ENCODE data around the gene NECAB2. TPM values are rescaled to one million over a fixed set of nuclear protein-coding genes. Genes with fewer than 3 reads are reported as not detected.

The NECAB2 gene
- total and polyA plus RNA-seq, 2 experiments from 2014 or later = 1.2 TPM; not detected in 1

DNA sequence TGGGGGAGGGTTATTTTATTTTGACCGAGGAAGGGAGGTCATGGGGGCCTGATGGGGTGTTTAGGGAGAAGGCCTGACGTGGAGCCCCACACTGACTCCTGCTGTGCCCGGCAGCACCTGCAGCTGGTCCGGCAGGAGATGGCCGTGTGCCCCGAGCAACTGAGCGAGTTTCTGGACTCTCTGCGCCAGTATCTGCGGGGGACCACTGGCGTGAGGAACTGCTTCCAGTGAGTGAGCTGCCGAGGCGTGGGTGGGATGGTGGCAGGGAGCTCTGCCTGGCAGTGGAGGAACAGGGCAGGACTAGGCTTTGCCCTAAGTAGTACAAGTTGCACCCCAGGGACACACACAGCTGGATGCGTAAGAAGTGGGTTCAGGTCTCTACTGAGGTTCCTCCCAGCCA is 30.0 kb downstream of the NECAB2 start:
- H2AFZ ChIP-seq = no peak overlapping the region
- no peak for DNase-seq
- H3K36me3 ChIP-seq (ENCODE audit: low read depth) = no peaks in the 10 kb centered on the region
- no peaks in the 10 kb centered on the region for H4K20me1 ChIP-seq (ENCODE audit: insufficient read depth)
- 87 to 89% methylated on average over 13 of the region's 13 CpGs for WGBS, 2 experiments (ENCODE audit: low coverage in 1 of 2, low lambda C conversion rate in 2 of 2, missing lambda C conversion rate in 2 of 2)
- in situ Hi-C loops (cut with MboI) = no loop called here
- no peak for TF ChIP-seq EZH2phosphoT487 (IDR thresholded peaks at IDR 0.05; ENCODE audit: insufficient read depth, low read depth)
- no peak overlapping the region for H3K4me3 ChIP-seq
- no peak overlapping the region for H3K9ac ChIP-seq
- no peaks in the 10 kb centered on the region for H3K9me2 ChIP-seq (ENCODE audit: insufficient read depth)
- H3K4me2 ChIP-seq (ENCODE audit: unreplicated experiment) = no peak overlapping the region
- H3F3A ChIP-seq (ENCODE audit: insufficient read depth) = no peaks in the 10 kb centered on the region
- no peaks in the 10 kb centered on the region for H3K79me2 ChIP-seq (ENCODE audit: insufficient read depth)
- no peaks in the 10 kb centered on the region for H3K27me3 ChIP-seq (replicated peaks; ENCODE audit: insufficient read depth)
- peaks cover 3% of the 10 kb centered on the region for H3K4me1 ChIP-seq (ENCODE audit: insufficient read depth)
- no peaks in the 10 kb centered on the region for H3K9me3 ChIP-seq (ENCODE audit: low read depth)
- H3K27ac ChIP-seq = no peak overlapping the region

DNA sequence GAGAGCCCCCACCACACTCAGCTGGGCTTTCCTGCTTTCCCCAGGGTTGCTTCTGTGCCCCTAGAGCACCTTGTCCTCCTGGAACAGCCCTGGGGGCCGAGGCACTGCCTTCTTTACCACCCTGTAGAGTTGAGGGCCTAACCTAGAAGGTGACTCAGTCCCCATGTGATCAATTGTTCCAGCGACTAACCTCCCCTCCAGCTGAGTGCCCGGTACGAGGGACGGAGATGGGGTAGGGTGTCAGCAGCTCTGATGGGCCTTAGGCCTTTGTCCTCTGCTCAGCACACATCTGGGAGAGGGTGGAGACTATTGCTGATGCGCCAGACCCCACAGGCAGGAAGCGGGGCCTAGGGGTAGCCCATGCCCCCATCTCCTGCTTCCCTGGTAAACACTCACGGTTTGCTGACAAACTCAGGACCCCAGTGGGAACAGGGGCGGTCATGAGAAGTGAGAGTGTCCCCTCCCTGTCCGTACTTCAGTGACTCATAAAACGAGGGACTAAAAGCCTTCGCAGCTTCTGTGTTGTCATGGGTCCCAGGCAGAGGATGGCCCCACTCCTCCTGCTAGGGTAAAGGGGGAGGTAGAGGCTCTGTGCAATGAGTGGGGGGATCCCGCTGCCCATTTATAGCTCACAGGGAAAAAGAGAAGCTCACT is 33.1 kb downstream of the NECAB2 start:
- 78 to 79% methylated on average over 12 to 13 of the region's 13 CpGs for WGBS, 2 experiments (ENCODE audit: low coverage in 1 of 2, low lambda C conversion rate in 2 of 2, missing lambda C conversion rate in 2 of 2)
- DNase-seq = no peak

DNA sequence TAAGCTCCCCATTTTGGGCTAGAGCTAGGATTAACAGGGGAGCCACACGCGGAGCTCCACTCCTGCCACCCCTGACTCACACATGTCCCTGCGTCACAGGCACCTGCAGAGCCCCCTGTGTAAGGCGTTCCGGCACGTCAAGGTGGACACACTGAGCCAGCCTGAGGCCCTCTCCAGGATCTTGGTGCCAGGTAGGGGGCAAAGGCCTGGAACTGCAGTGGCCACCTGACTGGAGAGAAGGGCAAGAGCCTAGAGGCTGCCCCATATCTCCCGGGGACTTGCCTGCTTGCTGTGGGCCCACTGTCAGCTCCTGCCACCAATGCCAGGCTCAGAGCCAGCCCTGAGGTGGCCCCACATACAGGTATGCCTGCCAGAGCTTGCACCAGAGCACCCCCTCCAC is 33.7 kb downstream of the NECAB2 start:
- Histone ChIP-seq H3F3A (ENCODE audit: insufficient read depth) (no peaks in the 10 kb centered on the region), H3K9me2 (ENCODE audit: insufficient read depth) (no peaks in the 10 kb centered on the region), H3K4me2 (ENCODE audit: unreplicated experiment) (no peak overlapping the region), H3K4me3 (no peak overlapping the region), H2AFZ (no peak overlapping the region), H4K20me1 (ENCODE audit: insufficient read depth) (no peaks in the 10 kb centered on the region), H3K27ac (no peak overlapping the region), H3K79me2 (ENCODE audit: insufficient read depth) (no peaks in the 10 kb centered on the region), H3K9me3 (ENCODE audit: low read depth) (no peaks in the 10 kb centered on the region), H3K9ac (no peak overlapping the region), H3K4me1 (ENCODE audit: insufficient read depth) (no peaks in the 10 kb centered on the region), H3K36me3 (ENCODE audit: low read depth) (no peaks in the 10 kb centered on the region), H3K27me3 (replicated peaks; ENCODE audit: insufficient read depth) (peaks cover 7% of the 10 kb centered on the region)
- in situ Hi-C loops (cut with MboI) = no loop called here
- DNase-seq = no peak
- TF ChIP-seq EZH2 (IDR thresholded peaks at IDR 0.05; ENCODE audit: insufficient read depth, poor library complexity, severe bottlenecking) = no peak
- WGBS, 2 experiments (ENCODE audit: low coverage in 1 of 2, low lambda C conversion rate in 2 of 2, missing lambda C conversion rate in 2 of 2) = 83 to 99% methylated on average over 7 of the region's 7 CpGs

More for the DNA sequence above, 33.1 kb downstream of the NECAB2 start:
- Histone ChIP-seq H3K79me2 (ENCODE audit: insufficient read depth) (no peaks in the 10 kb centered on the region), H3K9me3 (ENCODE audit: low read depth) (no peaks in the 10 kb centered on the region), H3F3A (ENCODE audit: insufficient read depth) (no peaks in the 10 kb centered on the region), H4K20me1 (ENCODE audit: insufficient read depth) (no peaks in the 10 kb centered on the region), H3K36me3 (ENCODE audit: low read depth) (no peaks in the 10 kb centered on the region), H3K27me3 (replicated peaks; ENCODE audit: insufficient read depth) (peaks cover 1% of the 10 kb centered on the region; the same call in 1 of the 2 replicates), H3K4me1 (ENCODE audit: insufficient read depth) (no peaks in the 10 kb centered on the region), H3K4me2 (ENCODE audit: unreplicated experiment) (no peak overlapping the region), H2AFZ (no peak overlapping the region), H3K27ac (no peak overlapping the region), H3K4me3 (no peak overlapping the region), H3K9me2 (ENCODE audit: insufficient read depth) (no peaks in the 10 kb centered on the region), H3K9ac (no peak overlapping the region)
- TF ChIP-seq EZH2phosphoT487 (IDR thresholded peaks at IDR 0.05; ENCODE audit: insufficient read depth, low read depth) (no peak), EZH2 (IDR thresholded peaks at IDR 0.05; ENCODE audit: insufficient read depth, poor library complexity, severe bottlenecking) (no peak)
- in situ Hi-C loops (cut with MboI) = no loop called here

DNA sequence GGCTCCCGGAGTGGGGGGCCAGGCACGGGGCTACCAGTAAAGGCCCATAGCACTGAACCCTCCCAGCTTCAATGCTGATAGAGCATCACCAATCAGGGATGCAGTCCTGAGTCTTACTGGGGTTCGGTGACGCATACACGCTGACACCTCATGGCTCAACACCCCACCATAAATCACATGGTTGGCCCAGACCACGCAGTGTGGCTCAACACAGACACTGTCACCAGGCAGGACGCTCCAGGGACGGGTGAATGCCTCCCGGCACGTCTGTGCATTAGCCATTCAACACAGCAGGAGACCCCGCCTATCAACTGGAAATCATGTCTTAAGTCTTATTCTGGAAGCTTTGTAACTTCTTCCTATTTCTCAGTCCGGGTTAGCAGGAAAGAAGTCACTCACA is 35.0 kb downstream of the NECAB2 start:
- Histone ChIP-seq H3K9me3 (ENCODE audit: low read depth) (no peaks in the 10 kb centered on the region), H3K36me3 (ENCODE audit: low read depth) (no peaks in the 10 kb centered on the region), H3K4me2 (ENCODE audit: unreplicated experiment) (no peak overlapping the region), H2AFZ (no peak overlapping the region), H3K27ac (no peak overlapping the region), H3K79me2 (ENCODE audit: insufficient read depth) (no peaks in the 10 kb centered on the region), H3K9ac (no peak overlapping the region), H3K4me3 (no peak overlapping the region), H3K27me3 (replicated peaks; ENCODE audit: insufficient read depth) (peaks cover 8% of the 10 kb centered on the region), H4K20me1 (ENCODE audit: insufficient read depth) (no peaks in the 10 kb centered on the region), H3F3A (ENCODE audit: insufficient read depth) (no peaks in the 10 kb centered on the region), H3K4me1 (ENCODE audit: insufficient read depth) (no peaks in the 10 kb centered on the region), H3K9me2 (ENCODE audit: insufficient read depth) (no peaks in the 10 kb centered on the region)
- in situ Hi-C loops (cut with MboI) = no loop called here
- no peak for DNase-seq
- 79 to 87% methylated on average over 12 of the region's 12 CpGs for WGBS, 2 experiments (ENCODE audit: low coverage in 1 of 2, low lambda C conversion rate in 2 of 2, missing lambda C conversion rate in 2 of 2)
- TF ChIP-seq EZH2 (IDR thresholded peaks at IDR 0.05; ENCODE audit: insufficient read depth, poor library complexity, severe bottlenecking) (no peak), EZH2phosphoT487 (IDR thresholded peaks at IDR 0.05; ENCODE audit: insufficient read depth, low read depth) (no peak)

DNA sequence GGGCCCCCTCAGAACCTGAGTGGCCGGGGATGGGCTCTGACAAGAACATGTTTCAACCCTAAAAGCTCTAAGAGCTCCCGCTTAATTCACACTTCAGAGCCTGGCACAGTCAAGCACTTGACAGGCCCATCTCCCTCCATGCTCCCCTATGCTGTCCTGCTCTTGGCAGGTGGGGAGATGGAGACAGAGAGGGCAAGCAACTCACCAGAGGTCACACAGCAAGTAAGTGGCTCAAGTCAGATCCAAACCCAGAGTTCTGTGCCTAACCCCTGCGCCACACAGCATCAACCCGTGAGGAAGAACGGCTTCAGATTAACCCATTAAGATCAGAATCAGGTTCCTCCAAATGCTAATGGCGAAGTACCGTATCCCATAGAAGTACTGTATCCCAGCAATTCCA is 36.4 kb downstream of the NECAB2 start:
- Histone ChIP-seq H3K79me2 (ENCODE audit: insufficient read depth) (no peaks in the 10 kb centered on the region), H3K27me3 (replicated peaks; ENCODE audit: insufficient read depth) (peaks cover 15% of the 10 kb centered on the region), H4K20me1 (ENCODE audit: insufficient read depth) (no peaks in the 10 kb centered on the region)

More for the DNA sequence above, 36.4 kb downstream of the NECAB2 start:
- H3K4me2 ChIP-seq (ENCODE audit: unreplicated experiment) = no peak overlapping the region
- TF ChIP-seq EZH2phosphoT487 (IDR thresholded peaks at IDR 0.05; ENCODE audit: insufficient read depth, low read depth) = no peak
- no peak for TF ChIP-seq EZH2 (IDR thresholded peaks at IDR 0.05; ENCODE audit: insufficient read depth, poor library complexity, severe bottlenecking)
- no peak overlapping the region for H2AFZ ChIP-seq
- in situ Hi-C loops (cut with MboI) = no loop called here
- DNase-seq = no peak
- 66 to 68% methylated on average over 7 of the region's 7 CpGs for WGBS, 2 experiments (ENCODE audit: low coverage in 1 of 2, low lambda C conversion rate in 2 of 2, missing lambda C conversion rate in 2 of 2)
- H3K4me3 ChIP-seq = no peak overlapping the region
- H3K36me3 ChIP-seq (ENCODE audit: low read depth) = no peaks in the 10 kb centered on the region
- H3K9me2 ChIP-seq (ENCODE audit: insufficient read depth) = no peaks in the 10 kb centered on the region
- H3K9me3 ChIP-seq (ENCODE audit: low read depth) = no peaks in the 10 kb centered on the region
- H3K27ac ChIP-seq = no peak overlapping the region
- no peak overlapping the region for H3K9ac ChIP-seq
- H3F3A ChIP-seq (ENCODE audit: insufficient read depth) = no peaks in the 10 kb centered on the region
- H3K4me1 ChIP-seq (ENCODE audit: insufficient read depth) = no peaks in the 10 kb centered on the region

Measured in GM23248 (cell line).